GM19397 (cell line): ENCODE results near the gene XPC.

Source experiments
- ATAC-seq: cut with Tn5 transposase; IDR thresholded peaks from one replicate; pipeline ENCODE4 v1.9.1; 2021; ENCODE audit warnings: mild to moderate bottlenecking, moderate library complexity; ENCODE audit not compliant: unreplicated experiment

XPC gene

GRCh38 chr3:14148041-14148985 lies 30.1 kb downstream of the XPC start:
- no peak for ATAC-seq

GRCh38 chr3:14147617-14148016 lies 30.8 kb downstream of the XPC start:
- ATAC-seq: no peak

GRCh38 chr3:14147066-14147435 lies 31.4 kb downstream of the XPC start:
- ATAC-seq: no peak

- ATAC-seq: no peak
Observed at GRCh38 chr3:14146381-14147065, 31.9 kb downstream of the XPC start.

- ATAC-seq: no peak
Observed at GRCh38 chr3:14145670-14146380, 32.6 kb downstream of the XPC start.

- ATAC-seq: no peak
Observed at GRCh38 chr3:14145236-14145635, 33.2 kb downstream of the XPC start.

- peak; percentile 92 for ATAC-seq
Observed at GRCh38 chr3:14144423-14145075, 33.9 kb downstream of the XPC start.

- no peak for ATAC-seq
Observed at GRCh38 chr3:14143271-14144225, 34.9 kb downstream of the XPC start.

- ATAC-seq: no peak
Observed at GRCh38 chr3:14142567-14143270, 35.7 kb downstream of the XPC start.

GRCh38 chr3:14141602-14142341 lies 36.6 kb downstream of the XPC start:
- no peak for ATAC-seq

GRCh38 chr3:14141144-14141543 lies 37.3 kb downstream of the XPC start:
- no peak for ATAC-seq

GRCh38 chr3:14140668-14141067 lies 37.7 kb downstream of the XPC start:
- ATAC-seq: no peak

- no peak for ATAC-seq
Observed at GRCh38 chr3:14139771-14140170, 38.6 kb downstream of the XPC start.

- no peak for ATAC-seq
Observed at GRCh38 chr3:14138878-14139655, 39.3 kb downstream of the XPC start.

GRCh38 chr3:14138109-14138877 lies 40.1 kb downstream of the XPC start:
- no peak for ATAC-seq

GRCh38 chr3:14137445-14137844 lies 41.0 kb downstream of the XPC start:
- no peak for ATAC-seq

- no peak for ATAC-seq
Observed at GRCh38 chr3:14137004-14137403, 41.4 kb downstream of the XPC start.
